Activated CD4-positive, alpha-beta T cell treated with anti-CD3 and anti-CD28 coated beads for 48 hours (primary cell): ENCODE measurements around the gene SUMF1.
A peak's percentile ranks its signal among the peaks of the same experiment; 100 is the strongest.

Source experiments
- DNase-seq: peaks from one replicate; pipeline ENCODE4 v3.0.0-alpha.2; 2020

The SUMF1 gene

DNA sequence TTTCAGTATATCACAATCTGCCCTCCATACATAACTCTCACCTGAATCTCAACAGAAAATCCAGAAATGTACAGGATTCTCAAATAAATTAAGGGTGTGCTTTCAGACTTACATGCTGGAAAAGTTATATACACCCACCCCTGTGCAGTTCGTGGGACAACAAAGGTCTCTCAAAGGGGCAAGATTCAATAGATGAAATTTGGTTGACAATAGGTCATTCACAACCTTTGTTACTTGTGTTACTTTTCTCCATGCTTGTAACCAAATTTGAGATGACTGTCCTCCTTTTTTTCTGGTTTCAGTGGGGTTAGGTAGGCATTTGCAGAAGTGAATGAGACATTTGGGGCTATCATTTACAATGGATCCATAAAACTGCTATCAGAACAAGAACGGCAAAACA, 91.2 kb downstream of the SUMF1 start:
- DNase-seq: no peak

DNA sequence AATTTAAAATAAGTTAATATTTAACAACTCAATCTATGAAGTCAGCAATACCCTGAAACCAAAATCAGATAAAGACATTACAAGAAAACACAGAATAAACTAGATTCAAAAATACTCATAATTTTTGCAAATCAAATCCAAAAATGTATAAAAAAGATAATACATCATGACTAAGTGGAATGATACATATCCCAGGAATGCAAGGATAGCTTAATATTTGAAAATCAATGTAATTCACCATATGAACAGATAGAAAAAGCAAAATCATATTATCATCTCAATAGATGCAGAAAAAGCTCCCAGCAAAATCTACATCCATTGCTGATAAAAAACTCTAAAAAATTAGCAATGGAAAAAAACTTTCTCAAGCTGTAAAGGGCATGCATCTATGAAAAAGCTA, 93.4 kb downstream of the SUMF1 start:
- DNase-seq: no peak

DNA sequence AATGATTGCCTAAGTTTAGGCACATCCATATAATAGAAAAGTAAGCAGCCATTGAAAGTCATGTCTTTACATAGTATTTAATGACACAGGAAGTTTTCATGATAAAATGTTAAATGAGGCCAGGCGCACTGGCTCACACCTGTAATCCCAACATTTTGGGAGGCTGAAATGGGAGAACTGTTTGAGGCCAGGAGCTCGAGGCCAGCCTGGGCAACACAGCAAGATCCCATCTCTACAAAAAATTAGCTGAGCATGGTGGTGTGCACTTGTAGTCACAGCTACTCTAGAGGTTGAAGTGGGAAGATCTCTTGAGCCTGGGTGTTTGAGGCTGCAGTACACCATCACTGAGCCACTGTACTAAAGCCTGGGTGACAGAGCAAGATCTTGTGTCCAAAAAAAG, 104.5 kb downstream of the SUMF1 start:
- DNase-seq: no peak

DNA sequence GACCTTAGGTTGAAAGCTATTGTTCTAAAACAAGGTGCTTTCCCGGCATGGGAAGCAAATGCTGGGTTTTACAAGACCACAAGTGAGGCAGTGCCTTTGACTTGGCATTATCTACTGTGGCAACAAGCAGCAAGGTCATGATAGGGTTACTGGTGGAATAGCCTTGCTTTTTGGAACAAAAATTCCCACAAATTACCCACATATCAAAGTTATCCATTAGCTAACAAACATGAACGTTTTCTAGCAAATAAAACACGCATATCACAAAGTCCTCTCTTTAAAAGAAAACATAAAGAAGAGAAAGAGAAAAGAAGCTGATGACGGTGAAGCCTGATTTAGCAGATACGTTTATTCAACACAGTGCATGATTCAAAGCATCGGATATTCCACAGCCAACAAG, 106.3 kb downstream of the SUMF1 start:
- no peak for DNase-seq

DNA sequence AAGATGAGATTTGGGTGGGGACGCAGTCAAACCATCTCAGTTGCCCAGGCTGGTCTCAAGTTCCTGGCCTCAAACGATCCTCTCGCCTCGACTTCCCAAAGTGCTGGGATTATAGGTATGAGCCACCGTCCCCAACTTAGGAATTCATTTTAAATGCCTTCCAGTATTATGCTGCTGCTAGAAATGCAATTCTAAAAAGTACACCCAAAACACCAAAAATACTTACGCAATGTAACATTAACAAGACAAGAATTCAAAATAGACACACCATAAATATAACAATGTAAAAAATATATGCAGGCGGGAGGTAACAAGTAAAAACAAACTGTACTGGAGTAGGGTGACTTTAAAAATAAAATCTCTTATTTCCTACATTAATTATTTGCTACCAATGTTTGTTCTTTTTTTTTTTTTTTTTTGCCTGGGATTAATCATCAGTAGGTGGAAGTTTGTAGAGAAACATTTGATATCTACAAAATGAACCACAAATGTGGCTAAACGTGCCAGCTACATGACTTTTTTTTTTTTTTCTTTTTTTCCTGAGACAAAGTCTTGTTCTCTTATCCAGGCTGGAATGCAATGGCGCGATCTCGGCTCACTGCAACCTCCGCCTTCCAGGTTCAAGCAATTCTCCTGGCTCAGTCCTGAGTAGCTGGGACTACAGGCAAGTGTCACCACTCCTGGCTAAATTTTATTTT, 107.1 kb downstream of the SUMF1 start:
- no peak for DNase-seq

DNA sequence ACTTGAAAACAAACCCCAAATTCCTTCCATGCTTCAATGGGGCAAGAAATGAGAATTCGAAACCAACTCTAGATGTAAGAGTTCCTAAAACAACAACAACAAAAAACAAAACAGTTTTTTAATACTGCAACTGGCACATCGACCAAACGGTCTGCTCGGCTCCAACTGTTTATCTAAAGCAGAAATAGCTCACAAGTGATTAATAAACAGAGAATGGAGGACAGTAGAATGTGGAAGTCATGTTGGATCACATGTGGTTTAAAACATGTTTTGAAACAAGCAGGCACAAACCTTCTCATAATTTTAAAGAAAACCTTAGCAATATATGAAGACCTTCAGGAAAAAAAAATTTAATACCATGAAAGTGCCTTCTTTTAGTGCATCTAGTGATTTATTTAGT, 108.8 kb downstream of the SUMF1 start:
- no peak for DNase-seq

DNA sequence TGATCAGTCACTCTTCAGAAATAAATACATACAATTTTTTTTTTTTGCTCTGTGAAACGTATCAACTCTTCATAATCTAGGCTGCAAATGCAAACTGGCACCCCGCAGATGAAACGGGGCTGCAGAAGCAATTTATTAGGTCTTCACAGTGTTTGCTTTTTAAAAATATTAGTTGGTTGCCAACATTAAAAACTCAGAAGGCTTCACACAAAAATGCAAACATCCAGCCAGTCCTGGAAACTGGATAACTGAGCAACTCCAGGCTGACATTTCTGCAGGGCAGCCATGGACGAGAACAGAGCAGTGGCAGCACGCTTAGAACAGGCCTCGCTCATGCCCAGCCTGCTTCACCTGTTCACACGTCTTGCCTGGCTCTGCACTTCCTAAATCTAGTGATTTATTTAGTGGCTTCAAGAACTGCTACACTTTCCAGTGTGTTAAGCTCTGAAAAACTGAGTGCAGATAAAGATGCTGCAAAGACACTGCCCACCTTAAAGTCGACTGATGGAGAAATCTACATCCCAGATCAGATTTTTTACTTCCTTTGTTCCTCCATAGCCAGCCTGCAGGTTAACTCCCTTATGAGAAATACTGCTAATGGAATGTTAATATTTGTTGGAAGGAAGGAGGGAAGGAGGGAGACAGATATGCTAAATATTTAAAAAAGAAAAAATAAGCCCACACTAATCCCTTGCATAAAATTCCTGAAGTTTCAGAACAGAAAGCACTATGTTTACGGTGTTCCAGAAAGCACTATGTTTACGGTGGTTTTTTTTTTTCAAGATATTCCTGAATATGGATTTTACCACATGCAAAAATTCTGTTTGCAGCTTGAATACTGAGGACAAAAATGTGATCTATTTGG, 110.3 kb downstream of the SUMF1 start:
- no peak for DNase-seq

DNA sequence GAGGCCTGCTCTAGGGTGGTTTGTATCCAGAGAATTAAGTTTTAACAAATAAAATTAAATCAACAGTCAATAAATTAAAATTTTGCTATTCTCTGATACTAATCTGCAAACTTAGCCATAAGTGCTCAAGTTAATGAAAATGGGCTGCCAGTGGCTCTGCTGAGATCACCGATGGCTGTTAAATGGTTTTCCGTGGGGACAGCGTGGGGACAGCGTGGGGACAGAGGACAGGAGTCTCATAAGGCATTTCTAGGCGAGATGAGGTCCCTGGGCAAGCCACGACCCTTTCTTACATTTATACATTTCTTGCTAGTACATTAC, 110.9 kb downstream of the SUMF1 start:
- no peak for DNase-seq

DNA sequence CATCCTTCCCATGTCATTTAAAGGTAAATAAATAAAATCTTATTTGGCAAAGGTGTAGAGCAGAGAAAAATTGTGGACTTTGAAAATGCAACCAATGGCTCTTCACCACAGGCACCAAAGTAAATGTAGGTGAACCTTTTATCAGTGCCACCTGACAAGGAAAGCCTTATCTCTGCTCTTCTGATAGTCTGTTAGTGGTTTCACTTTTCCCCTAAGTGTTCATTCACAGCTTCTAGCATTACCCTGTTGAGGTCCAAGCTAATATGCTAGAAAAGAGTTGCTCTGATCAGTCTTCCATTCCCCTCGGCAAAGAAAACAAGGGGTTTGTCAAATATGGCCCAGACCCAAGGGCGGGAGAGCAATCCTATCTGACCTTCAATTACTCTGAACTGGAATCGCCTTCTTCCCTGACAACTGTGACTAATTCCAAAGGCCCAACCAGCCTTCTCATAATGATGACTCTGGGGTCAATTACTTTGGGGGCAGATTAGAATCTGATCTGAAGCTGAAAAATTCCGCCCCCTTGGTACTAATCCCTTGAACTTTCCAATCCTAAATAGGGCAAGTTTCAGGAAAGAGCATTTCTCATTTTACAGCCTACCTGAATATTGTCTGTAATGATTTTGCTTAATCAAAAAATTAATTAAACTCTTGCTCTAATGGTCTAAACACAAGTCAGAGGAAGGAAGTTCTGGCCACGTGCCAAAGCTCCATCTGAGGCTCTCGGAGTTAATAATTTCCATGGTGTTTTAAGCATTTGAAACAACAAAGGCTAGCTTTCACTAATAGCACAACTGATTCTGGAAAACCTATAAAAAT, 111.5 kb downstream of the SUMF1 start:
- no peak for DNase-seq

DNA sequence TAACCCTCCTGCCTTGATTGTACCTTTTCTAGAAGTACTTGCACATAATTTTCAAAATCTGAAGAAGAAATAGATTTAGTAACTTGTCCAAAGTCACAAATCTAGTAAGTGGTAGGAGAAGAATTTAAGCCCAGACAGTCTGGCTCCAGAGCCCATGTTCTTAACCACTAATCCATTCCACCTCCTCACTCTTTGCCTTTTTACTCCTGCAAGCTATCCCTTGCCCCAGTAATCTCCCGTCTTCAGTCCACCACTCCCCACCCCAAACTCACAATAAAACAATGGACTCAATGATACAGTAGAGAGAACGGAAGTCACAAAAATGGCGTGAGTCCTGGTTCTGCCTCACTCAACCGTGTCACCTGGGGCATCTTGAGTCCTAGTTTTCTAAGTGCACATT, 115.2 kb downstream of the SUMF1 start:
- no peak for DNase-seq

DNA sequence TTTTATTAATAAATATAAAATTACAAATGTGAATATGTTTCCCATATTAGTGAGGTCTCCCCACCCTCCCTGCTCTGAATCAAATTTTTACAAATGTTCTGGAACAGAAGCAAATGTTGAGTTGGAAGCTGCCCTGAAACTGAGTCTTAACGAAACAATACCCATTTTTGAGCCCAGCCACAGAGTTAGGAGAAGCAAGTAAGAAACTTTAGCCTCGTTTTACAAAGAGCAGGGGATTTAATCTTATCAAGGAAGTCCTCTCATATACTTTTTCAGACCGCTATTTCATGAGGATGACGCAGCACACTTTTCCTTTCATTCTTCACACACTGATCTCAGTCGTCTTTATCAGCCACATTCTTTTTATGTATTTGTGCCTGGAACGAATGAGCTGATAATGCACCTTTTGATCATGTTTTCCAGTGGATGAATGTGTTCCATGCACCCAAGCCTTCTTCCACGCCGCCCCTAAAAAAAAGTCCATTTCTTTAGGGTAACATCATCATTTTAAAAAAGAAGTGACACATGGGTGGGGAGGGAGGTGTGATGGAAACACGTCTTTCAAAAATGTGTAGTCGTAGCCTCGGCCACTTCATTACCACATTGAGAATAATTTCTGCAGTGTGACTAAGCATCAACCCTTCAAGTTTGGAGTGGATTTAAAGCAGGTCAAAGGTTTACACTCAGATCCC, 115.8 kb downstream of the SUMF1 start:
- DNase-seq: peak; percentile 59

DNA sequence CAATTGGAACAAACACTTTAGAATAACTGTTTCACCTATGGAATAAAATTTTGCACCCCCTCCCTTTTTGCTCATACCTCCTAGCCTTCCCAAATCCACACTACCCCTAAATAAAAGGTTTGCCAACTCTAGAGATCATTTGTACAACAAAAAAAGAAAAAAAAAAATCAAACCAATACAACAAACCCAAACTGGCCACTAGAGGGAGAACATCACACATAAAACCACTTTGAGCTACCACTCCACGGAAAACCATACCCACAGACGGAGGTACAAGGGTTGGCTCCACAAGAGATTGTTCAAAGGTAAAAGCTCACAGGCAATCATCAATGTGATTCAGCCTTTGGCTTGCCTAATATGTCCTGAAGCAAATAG, 116.3 kb downstream of the SUMF1 start:
- peak; percentile 58 for DNase-seq

DNA sequence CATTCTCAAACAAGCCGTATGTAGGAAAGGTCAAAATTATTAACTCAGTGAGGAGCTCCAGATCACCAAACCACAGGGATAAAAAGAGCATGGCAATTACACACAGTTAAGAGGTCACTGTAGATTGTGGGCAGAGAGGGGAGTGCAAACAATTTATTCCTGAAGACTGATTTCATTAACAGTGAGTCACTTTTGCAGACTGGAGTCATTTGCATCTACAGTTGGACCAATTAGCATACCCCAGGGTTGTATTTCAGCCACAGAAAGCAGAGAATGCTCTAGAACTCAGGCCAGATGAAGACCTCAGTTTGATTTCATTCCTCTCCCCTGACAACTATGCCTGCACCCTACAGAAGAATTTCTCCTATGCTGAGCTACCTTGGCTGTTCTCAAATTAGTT, 123.8 kb downstream of the SUMF1 start:
- no peak for DNase-seq

DNA sequence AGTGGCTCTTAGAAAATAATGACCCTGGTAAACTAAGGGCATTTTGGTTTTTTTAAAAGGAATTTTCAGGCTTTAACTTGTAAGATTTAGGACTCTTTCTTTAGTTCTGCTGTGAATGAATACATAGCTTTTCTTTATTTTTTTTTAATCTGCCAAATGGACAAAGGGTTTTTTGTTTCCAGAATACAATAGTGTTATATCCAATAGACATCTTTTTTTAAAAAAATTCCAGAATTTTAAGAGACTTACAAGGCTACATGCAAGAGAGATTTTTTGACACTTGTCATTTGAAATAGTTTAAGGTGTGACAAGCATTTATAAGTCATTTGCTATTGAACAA, 125.8 kb downstream of the SUMF1 start:
- DNase-seq: no peak

DNA sequence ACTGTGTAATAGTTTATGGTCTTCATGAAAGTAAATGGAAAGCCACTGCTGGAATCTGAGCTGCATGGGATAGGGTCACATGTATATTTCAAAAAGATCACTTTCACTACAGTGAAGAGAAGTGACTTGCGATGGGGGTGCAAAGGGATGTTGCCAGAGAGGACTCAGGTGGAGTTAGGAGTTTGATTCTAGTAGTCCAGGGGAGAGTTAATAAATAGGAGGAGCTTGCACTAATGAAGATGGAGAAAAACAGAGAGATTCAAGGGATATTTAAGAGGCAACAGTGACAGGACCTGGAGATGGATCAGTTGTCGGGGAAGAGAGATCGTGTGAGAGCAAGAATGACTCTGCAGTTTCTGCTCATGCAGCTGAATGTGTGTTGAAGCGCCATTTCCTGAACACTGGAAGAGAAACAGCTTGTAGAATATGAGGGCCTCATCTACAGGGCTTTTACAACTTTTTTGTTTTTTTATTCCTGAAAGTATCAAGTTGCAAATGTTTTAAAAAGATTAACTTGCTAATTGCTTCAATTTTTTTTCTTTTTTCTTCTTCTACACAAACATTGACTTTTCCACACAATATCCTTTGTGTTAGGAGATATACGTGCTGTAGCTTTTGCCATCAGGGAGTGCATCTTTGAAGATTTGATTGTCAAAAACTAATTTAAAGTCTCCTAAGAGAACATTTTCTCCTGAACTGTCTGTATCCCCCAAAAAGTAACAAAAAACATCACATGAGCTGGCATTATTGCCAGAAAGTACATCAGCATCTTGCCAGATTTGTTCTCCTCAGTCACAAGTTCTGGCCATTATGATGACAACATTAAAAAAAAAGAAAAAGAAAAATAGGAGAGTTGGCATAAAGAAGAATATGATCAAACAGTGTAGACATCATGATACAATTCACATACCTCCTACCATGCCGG, 126.4 kb downstream of the SUMF1 start:
- DNase-seq: no peak

DNA sequence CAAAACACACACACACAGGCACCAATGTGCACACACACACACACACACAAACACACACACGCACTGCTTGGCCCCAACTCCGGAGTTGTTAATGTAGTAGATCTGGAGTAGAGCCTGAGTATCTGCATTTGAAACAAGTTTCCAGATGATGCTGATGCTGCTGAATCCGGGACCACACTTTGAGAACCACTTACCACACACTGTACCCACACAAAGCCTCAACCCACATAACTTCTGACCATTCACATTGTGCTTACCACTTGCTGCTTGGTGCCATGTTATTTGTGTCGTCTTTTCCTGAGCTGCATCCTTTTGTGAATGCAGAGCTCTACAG, 127.0 kb downstream of the SUMF1 start:
- no peak for DNase-seq

DNA sequence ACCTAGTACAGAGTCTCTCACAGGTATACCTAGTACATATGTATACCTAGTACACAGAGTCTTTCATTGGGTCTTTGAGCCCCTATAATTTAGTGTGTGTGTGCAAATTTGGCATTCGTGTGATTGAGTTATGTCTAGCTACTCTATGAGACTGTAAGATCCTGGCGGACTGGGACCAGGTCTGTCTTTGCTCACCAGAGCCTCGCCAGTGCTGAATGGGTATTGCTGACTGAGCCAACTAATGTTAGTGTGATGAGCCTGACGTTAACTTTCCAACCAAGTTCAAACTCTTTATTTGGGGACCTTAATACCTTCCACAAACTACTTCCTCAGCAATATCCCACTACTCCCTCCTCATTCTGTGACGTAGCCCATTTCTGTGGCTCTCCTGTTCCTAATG, 128.3 kb downstream of the SUMF1 start:
- no peak for DNase-seq

DNA sequence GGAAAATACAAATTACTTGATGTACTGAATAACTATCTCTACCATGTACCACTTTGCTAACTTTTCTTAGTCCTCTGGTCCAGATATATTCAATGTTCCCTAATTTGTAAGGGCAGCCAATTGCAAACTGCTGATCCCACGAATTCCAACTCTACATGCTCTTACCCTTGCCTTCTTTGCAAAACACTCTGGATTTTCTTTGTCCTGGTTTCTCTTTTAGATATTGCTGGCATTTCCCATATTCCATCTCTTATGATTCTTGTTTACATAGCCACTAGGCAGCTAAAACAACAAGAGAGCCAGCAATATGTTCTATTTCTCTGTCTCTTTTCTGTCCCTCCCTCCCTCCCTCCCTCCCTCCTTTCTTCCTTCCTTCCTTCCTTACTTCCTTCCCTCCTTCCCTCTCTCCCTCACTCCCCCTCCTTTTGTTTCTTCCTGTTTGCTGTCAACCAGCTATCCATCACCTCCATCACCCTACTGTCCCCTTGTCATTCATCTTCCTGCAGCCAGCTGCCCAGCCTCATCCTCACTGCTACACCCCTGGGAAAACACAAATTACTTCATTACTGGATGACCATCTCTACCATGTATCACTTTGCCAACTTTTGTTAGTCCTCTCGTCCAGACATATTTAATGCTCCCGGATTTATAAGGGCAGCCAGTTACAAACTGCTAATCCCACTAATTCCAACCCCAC, 130.1 kb downstream of the SUMF1 start:
- no peak for DNase-seq

DNA sequence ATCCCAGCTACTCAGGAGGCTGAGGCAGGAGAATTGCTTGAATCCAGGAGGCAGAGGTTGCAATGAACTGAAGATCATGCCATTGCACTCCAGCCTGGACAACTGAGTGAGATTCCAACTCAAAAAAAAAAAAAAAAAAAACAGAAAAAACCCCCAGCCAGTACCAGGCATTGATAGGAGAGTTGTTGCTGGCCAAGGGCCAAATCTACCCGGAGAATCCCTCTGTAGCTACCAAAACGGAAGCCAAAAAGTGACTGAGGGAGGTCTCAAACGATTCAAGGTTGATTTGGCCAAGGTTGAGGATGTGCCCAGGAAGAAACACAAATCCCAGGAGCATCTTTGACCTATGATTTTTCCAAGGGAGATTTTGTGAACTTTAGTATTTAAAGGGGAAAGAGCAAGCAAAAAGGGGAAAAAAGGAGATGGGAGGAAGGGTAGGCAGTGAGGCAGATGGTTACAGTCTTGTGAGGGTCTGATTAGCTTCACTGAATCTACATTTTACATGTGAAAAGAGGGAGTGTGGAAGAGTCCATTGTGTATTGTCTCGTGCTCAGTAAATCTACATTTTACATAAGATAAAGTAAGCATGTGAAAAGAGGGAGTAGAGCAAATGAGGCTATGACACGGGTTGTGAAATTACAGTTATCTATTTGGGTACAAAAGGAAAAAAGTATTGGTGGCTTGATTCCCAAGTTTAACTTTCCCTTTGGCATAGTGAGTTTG, 131.1 kb downstream of the SUMF1 start:
- DNase-seq: no peak

DNA sequence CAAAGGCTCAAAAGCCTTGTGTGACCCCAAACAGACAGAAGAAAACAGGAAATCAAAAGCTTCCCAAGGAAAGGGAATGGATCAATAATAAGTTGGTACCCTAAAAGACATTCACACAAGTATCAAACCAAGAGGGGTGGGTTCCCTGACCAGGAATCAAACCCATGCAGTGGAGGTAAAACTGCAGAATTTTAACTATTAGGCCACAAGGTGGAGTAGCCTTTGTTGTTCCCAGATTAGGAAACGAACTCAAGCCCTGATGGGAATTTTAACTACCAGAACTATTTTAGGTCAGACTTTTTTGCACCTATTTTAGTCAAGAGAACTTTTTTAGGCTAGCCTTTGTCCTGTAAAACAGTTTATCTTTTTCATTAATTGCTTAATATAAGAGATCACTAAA, 132.5 kb downstream of the SUMF1 start:
- DNase-seq: no peak

DNA sequence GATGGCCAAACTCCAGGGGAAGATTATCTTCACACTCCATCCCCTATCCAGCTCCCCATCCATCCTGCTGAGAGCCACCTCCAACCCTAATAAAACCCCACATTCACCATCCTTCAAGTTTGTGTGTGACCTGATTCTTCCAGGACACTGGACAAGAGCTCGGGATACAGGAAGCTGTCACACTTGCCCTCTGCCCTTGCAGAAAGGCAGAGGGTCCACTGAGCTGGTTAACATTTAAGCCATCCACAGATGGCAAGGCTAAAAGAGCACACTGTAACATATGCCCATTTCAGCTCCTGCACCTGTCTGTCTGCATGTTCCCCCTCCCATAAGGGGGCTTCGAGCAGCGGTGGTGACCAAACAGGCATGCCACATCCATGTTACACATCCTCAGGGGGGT, 134.1 kb downstream of the SUMF1 start:
- no peak for DNase-seq
